K562 (cell line): ENCODE results near the gene MECP2. TPM values are rescaled to one million over a fixed set of nuclear protein-coding genes. Genes with fewer than 3 reads are reported as not detected.

Experiments used
- BACH1 ChIP-seq: fragments of 200-800 bp; sonication (Bioruptor generic); IDR thresholded peaks from 2 replicates; pipeline ENCODE4 v1.6.1; 2016; ENCODE audit warnings: missing genetic modification characterization, missing compliant biosample characterization
- FOXP1 ChIP-seq: sonication (generic); formaldehyde crosslinking; IDR thresholded peaks from 2 replicates; pipeline ENCODE4 v1.8.0; 2022; ENCODE audit warnings: mild to moderate bottlenecking, missing genetic modification reagents
- TSHZ1 ChIP-seq: fragments of 250-450 bp; sonication (Bioruptor Pico); IDR thresholded peaks from 2 replicates; pipeline ENCODE4 v1.4.0; 2020; ENCODE audit warnings: mild to moderate bottlenecking, moderate library complexity
- ZNF407 ChIP-seq: fragments of 450-650 bp; IDR thresholded peaks from 2 replicates; pipeline ENCODE4 v1.6.1; 2016; ENCODE audit warnings: low read depth
- ZNF445 ChIP-seq: fragments of 250-450 bp; sonication (Bioruptor Pico); IDR thresholded peaks from 2 replicates; pipeline ENCODE4 v1.4.0; 2020; ENCODE audit warnings: low read depth, mild to moderate bottlenecking, moderate library complexity
- polyA plus RNA-seq, 8 experiments: library from polyadenylated mRNA; depleted of rRNA in 4 of 8; stranded (reverse) in 5 of 8; unstranded in 3 of 8; fragments of >200 nt; fragmentation: Nextera tagmentation in 2 of 8; fragmentation: Illumina TruSeq in 1 of 8; extraction: Ambion mirVana in 2 of 8; extraction: Trizol in 1 of 8; gene quantifications; 2 replicates each; pipeline versions ENCODE4 v1.2.1 to v1.2.3, GENCODE V29; 2011 to 2014; ENCODE audit warnings: inconsistent platforms in 1 of 8, missing spikeins in 1 of 8
- total RNA-seq, 7 experiments: library from RNA; depleted of rRNA in 6 of 7; stranded (reverse); fragments of >200 nt in 6 of 7; fragmentation: Illumina TruSeq in 2 of 7; extraction: Trizol in 2 of 7; gene quantifications; 2 replicates each; pipeline versions ENCODE4 v1.2.1 to v1.2.3, GENCODE V29; 2011 to 2021; ENCODE audit warnings: low replicate concordance in 1 of 7
- TF ChIP-seq, protein P1 (sequence below), 2 experiments: fragments of 150-350 bp in 1 of 2; IDR thresholded peaks; 2 replicates each; pipeline ENCODE4 v1.6.1; 2012 to 2016; ENCODE audit warnings: low read depth in 2 of 2, low read length in 2 of 2, mild to moderate bottlenecking in 1 of 2, moderate library complexity in 1 of 2
- TF ChIP-seq, protein P2 (sequence below): sonication (generic); formaldehyde crosslinking; IDR thresholded peaks from 2 replicates; pipeline ENCODE4 v1.8.0; 2022; ENCODE audit warnings: mild to moderate bottlenecking, missing genetic modification reagents, borderline replicate concordance

MECP2 gene
- total and polyA plus RNA-seq, 9 of the 15 experiments (the other 6 are each of a cell fraction or from before 2014, with no cell fraction given), result 2.1 to 50.9 (median 30.5) TPM

- TF ChIP-seq, protein P1, sequence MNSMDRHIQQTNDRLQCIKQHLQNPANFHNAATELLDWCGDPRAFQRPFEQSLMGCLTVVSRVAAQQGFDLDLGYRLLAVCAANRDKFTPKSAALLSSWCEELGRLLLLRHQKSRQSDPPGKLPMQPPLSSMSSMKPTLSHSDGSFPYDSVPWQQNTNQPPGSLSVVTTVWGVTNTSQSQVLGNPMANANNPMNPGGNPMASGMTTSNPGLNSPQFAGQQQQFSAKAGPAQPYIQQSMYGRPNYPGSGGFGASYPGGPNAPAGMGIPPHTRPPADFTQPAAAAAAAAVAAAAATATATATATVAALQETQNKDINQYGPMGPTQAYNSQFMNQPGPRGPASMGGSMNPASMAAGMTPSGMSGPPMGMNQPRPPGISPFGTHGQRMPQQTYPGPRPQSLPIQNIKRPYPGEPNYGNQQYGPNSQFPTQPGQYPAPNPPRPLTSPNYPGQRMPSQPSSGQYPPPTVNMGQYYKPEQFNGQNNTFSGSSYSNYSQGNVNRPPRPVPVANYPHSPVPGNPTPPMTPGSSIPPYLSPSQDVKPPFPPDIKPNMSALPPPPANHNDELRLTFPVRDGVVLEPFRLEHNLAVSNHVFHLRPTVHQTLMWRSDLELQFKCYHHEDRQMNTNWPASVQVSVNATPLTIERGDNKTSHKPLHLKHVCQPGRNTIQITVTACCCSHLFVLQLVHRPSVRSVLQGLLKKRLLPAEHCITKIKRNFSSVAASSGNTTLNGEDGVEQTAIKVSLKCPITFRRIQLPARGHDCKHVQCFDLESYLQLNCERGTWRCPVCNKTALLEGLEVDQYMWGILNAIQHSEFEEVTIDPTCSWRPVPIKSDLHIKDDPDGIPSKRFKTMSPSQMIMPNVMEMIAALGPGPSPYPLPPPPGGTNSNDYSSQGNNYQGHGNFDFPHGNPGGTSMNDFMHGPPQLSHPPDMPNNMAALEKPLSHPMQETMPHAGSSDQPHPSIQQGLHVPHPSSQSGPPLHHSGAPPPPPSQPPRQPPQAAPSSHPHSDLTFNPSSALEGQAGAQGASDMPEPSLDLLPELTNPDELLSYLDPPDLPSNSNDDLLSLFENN (IDR thresholded peaks at IDR 0.05; ENCODE audit: low read depth in 2 of 2, low read length in 2 of 2), result no peak
- peak; percentile 77 for TF ChIP-seq ZNF445 (CRISPR knock-in tag)
- TF ChIP-seq, protein P2, sequence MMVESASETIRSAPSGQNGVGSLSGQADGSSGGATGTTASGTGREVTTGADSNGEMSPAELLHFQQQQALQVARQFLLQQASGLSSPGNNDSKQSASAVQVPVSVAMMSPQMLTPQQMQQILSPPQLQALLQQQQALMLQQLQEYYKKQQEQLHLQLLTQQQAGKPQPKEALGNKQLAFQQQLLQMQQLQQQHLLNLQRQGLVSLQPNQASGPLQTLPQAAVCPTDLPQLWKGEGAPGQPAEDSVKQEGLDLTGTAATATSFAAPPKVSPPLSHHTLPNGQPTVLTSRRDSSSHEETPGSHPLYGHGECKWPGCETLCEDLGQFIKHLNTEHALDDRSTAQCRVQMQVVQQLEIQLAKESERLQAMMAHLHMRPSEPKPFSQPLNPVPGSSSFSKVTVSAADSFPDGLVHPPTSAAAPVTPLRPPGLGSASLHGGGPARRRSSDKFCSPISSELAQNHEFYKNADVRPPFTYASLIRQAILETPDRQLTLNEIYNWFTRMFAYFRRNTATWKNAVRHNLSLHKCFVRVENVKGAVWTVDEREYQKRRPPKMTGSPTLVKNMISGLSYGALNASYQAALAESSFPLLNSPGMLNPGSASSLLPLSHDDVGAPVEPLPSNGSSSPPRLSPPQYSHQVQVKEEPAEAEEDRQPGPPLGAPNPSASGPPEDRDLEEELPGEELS (CRISPR knock-in tag), result no peak
- 0 out of 2 replicates have a peak, but pooled peaks have one; percentile 25 for TF ChIP-seq FOXP1 (CRISPR knock-in tag)
- peak; percentile 98 for TF ChIP-seq BACH1 (tag)
- no peak for TF ChIP-seq ZNF407
- peak; percentile 69; the same call in 1 of the 2 replicates for TF ChIP-seq TSHZ1 (CRISPR knock-in tag)
Observed at GRCh38 chrX:154002215-154002719, 95.2 kb downstream of the MECP2 start (continued).
